GM04503 (cell line): ENCODE results near the gene ARHGAP4.

Source experiments
- DNase-seq: peaks from one replicate; pipeline ENCODE4 v3.0.0-alpha.2; 2012; ENCODE audit warnings: low read depth

Gene ARHGAP4

DNA sequence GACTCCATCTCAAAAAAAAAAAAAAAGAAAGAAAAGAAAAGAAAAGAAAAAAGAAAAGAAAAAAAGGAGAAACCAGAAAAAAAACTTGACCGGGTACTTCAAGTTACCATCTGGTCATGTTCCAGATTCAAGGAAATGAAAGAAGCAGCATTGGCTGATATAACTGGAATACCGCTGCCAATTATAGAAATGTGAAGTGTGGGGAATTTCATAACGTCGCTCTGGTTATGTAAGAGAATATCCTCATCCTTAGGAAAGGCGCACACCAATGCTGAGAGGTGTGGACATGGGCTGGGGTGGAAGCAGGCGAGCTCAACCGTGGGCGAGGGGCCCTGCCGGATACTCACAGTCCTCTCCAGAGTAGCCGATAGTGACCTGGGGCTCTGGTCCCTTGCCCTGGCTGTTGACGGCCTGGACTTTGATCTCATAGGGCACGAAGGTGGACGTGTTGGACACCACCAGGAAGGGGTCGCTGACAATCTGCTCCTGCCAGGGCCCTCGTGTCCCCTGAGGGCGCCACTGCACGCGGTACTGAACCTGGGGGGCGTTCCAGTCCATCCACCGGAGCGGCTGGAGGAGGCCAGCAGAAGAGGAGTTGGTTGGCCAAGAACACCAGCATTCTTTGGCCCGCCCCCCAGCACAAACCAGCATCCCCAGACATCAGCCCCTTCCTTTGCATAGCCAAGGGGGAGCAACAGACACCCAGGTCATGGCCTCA lies 59.6 kb downstream of the ARHGAP4 start:
- no peak for DNase-seq

DNA sequence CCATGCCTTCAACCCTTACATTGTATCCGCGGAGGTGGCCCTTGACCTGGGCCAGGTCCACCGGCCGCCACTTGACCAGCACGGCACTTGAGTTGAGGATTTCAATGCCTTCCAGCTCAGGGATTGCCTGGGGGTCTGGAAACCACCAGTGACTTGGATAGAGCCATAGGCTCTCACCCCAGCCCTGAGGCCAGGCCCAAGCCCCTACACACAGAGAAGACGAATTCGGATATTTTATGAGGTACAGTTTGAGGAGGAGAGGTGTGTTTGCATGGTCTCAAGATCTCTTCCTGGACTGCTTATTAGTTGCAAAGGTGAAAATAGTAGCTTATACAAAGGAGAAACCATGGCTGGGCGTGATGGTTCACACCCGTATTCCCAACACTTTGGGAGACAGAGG lies 60.4 kb downstream of the ARHGAP4 start:
- DNase-seq = no peak

DNA sequence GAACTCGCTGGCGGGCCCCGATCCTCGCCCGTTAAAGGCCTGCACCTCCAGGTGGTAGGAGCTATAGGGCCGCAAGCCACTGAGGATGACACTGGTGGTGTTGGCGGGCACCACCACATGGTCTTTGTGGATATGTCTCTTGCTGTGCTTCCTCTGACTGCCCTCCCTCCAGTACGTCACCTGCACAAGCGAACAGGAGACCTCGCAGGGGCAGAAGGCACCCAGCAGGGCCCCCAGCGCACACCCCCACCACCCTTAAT lies 60.8 kb downstream of the ARHGAP4 start:
- DNase-seq = no peak

DNA sequence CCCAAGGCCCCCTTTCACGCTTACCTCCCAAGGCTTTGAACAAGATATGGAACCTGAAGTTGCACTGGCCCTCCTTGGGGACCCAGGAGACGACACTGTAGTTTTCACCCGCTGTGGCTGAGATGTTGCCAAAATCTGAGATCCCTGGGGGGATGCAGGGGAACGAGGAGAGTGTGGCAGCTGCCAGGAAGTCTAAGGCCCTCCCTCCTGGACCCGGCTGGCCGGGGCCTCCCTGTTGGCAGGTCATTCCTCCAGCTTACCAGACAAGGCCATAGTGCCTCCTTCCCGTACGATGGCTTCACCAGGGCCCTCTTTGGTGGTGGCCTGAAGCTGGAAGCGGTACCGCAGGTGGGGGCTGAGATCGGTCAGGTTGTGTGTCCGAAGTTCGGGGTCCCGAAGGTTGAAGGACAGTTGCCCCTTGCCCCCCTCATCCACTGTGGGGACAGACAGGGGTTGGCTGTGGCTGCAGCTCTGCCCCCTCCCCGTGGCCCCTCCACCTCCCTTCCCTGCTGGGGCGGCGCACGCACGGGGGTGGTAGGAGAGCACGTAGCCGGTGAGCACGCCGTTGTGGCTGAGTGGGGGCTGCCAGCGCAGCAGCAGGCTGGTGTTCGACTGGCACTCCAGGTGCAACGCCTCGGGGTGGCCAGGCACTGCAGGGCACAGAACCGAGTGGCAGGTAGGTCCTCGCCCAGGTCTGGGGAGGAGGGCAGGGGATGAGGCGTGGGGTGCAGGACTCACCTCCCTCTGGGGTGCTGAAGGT lies 61.3 kb downstream of the ARHGAP4 start:
- no peak for DNase-seq

DNA sequence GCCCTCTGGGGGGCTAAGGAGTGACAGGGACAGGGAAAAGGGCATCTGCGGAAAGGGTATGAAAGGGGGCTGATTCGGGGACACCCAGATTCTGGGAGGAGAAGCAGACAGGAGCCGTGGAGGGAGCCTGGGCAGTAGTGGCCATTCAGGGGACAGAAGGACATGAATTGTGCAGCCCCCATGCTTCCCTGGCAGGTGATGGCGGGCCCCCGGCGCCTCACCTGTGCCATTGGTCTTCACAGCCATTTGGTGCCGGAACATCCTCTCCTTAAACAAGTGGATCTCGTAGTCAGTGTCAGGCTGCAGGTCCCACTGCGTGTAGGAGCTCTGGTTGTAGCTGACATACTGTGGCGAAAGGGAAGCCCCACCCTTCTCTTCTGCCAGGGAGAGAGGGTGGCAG lies 62.0 kb downstream of the ARHGAP4 start:
- no peak for DNase-seq

DNA sequence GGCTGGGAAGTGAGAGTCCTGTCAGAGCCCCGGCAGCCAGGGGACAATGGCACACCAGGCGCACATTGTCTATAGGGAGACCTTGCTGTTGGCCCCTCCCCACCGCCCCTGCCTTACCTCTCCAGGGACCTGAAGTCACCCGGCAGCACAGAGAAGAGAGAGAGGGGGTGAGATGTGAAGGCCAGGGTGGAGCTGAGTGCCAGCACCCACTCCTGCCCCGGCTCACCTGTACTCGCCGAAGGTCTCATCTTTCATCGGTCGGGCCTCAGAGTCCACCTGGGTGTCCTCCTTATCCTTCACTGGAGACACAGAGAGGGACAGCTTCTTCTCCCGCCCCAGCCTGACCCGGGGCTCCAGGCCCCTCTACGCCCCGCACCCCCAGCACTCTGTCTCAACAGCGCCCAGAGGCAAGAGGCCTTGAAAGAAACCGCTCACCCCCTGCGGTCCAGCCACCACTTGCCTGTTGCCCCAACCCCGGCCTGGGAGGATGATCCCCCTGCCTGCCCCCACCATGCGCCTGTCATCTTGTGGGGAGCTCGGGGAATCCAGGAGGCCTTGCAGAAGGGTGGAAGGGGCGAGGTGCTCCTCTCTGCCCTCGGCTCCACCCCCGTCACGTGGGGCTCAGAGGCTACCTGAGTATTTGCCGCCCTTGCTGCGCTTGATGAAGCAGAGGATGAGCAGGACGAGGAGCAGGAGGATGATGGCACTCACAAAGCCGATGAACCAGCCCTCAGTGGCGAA lies 62.6 kb downstream of the ARHGAP4 start:
- DNase-seq = no peak

DNA sequence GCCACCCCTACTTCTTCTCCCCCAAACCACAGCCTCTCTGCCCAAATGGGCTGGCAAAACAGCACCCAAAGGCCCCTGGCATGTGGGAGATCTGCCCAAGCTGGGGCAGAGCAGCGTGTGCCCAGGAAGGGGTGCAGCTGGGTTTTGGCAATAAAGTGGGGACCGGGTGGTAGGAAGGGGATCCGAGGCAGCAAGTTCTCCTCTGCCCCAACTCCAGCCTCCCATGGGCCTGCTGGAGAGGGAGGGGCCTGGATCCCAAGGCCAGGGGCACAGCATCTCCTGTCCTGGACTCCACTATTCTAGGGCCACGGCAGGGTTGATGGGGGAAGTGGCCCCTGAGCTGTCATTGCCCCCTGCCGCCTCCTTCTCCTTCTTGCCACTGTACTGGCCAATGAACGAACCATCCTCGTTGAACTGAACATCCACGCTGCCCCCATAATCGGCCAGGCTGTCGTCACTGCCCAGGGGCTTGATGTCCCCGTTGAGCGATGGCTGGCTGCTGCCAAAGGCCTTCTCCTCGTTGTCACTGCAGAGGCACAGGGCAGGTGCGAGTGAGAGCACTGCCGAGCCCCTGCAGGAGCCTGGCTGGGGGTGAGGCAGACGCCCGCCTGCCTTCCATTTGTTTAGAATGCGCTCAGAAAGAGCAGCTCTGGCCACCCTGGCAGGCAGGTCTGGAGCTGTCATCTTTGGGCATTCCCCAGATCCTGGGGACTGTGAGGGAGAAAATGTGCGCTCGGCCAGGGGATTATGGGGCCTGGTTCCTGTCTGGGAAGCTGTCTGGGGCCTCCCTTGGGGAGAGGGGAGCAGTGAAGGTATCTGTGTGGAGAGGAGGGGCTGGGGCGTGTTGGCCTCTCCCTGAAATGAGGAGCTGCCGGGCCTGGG lies 63.5 kb downstream of the ARHGAP4 start:
- no peak for DNase-seq

DNA sequence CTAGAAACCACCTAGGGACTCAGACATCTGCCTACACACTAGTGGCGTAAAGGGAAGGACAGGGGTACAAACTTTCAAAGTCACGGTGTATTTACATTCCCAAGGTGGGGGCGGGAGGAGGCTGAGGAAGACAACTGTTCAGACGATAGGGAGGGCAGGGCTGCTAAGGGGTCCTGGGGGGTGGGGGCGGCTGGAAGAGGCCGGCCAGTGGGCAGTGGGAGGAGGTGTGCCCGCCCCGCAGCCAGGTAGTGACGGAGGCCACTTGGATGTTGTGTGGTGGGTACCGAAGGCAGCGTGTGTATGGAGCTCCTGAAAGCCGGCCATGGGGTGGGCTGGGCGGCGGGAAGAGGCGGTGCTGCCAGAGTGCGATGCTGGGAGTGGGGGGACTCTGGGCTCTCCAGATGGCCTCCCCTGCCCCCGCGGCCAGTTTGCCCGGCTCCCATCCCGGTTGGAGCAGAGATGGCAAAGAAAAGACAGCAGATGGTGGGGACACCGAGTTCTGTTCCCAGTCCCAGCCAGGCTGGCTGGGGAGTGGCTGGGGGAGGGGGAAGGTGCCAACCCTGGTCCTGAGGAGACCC lies 64.2 kb downstream of the ARHGAP4 start:
- no peak for DNase-seq

GRCh38 chrX:153861151-153861550 lies 64.9 kb downstream of the ARHGAP4 start:
- no peak for DNase-seq
